Fibroblast of the conjunctiva (primary cell): ENCODE results near the gene CES5A.
"Not testable (repeated sequence)": the region's sequence is repeated elsewhere in the genome, so short reads cannot be mapped to it uniquely, and the experiment has no call there.

Experiments
- DNase-seq: peaks from one replicate; pipeline ENCODE4 v3.0.0-alpha.2; 2010; ENCODE audit warnings: low read depth

Gene CES5A

DNA sequence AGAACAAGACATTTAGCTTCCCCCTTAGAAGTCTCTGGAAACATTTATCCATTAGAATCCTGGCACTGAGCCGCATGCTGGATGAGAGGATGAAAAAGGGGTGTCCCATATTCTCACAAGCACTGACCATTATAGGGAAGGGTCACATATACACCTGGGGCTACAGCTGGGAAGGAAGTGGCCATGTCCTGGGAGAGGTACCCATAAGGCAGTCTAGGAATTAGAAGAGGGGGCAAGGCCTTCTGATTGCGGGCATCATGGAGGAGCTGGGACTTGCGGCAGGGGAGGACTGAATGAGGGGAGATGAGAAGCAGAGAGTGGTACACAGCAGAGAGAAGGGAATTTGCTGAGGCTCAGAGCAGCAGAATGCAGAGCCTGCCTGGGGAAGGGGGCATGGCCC, 45.9 kb downstream of the CES5A start:
- not testable (repeated sequence) for DNase-seq

DNA sequence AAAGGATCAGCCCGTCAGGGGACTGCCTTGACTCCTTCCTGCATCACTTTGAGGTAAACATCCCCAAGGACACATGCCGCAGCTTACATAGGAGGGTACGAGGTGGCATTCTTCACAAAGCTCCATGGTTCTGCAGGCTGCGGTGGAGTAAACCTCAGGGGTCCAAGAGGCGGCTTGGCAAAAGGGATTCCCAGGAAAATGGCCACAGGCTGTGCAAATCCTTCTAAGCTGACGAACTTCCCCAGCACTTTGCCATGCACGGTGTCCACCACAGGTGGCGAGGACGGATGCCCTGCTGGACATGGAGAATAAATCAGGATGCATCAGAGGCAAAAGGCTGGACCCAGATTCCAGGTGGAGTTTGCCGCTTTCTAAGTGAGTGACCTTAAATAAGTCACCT, 46.5 kb downstream of the CES5A start:
- DNase-seq, result no peak

DNA sequence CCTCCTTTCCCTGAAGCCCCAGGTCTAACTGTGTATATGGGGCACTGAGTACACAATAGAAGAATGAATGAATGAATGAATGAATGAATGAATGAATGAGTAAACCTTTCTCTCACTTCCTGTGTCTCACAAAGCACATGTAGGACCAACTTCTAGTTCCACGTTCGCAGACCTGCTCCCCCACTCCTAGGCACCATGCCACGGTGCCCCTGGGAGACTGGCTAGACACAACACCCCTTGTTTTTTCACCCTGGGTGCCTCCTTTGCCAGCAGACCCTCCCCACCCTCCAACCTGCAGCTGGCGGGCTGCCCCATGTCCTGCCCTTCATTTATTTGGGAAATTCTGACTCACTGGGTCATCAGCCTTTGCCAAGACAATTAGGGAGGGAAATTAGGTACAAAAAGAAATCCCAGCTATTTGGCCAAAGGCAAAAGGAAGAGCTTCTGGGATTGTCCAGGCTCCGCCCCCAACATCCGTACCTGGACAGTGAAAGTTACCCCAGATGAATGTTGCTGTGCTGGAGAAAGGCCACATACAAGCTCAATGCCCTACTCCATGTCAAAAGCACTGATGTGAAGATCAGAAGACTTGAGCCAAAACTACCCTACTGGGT, 50.0 kb downstream of the CES5A start:
- DNase-seq, result no peak

DNA sequence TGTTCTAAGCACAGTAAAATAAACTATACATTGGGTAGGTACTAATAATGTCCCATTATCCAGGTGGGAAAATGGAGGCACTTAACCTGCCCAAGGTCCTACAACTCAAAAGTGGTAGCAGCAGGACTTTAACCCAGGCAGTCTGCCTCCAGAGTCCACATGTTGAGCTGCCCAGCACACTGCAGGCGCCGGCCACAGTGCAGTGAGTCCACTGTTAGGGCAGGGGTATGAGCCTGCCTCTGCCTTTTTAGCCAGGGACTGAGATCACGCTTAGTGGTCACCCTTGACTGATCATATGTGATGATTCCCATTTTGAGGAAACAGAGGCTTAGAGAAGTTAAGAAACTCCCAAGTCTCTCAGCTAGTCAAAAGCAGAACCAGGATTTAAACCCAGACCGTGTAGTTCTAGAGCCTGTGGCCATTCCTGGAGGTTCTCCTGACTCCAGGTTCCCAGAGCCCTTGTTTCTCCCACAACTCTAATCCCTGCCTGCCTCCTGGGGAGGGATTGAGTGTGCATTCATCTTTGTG, 50.6 kb downstream of the CES5A start:
- DNase-seq, result no peak

DNA sequence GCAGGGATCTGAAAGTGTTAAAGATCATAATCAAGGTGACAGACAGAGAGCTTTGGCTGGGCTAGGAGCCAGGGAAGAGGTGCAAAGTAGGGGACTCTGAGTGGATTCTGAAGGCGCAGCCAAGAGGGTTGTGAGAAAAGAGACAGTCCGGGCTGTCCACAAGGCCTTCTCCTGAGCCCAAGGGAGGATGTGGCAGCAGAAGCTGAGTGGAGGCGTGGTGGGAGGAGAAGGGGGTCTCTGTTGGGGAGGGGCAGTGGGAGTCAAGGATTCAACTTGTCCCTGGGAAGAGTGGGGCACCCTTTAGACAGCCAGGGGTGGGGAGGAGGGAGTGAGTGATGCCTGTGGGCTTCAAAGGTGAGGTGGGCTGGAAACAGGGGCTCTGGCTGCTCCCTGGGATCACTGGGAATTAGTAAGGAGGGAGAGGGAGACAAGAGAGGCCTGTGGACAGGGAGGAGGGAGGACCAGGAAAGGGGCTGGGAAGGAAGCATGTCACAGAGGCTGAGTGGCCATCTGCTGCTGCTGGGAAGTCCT, 52.8 kb downstream of the CES5A start:
- no peak for DNase-seq

DNA sequence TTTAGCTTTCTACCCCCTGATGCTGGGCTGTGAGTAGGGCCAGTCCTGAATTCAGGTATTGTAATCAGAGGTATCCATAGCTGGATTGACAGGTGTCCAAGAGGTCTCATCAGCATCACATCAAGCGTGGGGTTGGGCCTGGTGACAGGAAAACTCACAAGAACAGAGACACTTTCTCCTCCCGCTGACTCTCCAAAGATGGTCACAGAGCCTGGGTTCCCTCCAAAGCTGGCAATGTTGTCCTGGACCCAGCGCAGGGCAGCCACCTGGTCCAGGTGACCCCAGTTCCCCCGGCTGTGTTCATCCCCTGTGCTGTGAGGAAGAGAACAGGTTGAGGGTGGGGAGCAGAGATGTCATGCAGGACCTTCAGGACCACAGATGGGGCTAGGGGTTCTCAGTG, 54.0 kb downstream of the CES5A start:
- no peak for DNase-seq

DNA sequence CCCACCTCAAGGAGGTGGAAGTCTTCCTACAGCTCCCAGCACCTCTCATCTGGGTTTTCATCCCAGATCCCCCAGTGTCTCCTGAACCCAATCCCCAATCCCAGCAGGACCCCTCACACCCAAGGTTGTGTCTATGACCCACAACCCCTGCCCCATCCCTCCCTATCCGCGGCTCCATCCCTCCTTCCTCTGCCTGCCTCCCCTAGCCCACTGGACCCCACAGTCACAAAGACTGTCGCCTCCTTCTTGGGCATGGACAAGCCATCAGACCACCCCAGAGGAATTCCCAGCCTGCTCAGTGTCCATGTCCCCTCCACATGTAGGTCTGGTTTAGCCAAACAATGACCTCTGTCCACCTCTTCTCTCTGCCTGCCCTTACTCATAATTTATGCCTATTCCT, 54.6 kb downstream of the CES5A start:
- DNase-seq, result no peak

DNA sequence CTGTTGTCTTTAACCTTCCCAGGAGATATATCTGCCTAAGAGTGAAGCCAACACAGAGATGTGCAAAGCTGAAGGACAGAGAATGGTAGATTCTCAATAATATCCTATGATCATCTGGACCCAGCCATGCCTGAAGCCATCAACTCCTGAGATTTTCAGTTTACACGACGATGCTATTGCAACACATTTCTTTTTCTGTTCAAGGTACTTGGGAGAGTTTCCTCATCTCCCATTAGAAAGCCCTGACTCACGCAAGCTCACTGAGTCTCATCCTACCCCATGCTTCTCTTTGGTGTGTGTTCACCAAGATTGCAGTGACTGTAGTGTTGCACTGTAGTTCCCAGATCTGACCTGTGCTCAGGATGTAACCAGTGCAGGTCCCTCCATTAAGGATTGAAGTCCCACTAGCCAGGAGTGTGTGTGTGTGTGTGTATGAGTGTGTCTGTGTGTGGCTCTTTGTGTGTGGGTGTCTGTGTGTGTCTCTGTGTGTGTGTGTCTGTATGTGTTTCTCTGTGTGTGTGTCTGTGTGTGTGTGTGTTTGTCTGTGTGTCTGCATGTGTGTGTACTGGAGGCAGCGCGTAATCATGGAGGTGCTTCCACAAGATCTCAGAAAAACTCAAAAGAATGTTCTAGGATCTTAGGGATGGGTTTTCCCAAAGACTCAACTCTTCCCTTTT, 57.8 kb downstream of the CES5A start:
- DNase-seq, result no peak

DNA sequence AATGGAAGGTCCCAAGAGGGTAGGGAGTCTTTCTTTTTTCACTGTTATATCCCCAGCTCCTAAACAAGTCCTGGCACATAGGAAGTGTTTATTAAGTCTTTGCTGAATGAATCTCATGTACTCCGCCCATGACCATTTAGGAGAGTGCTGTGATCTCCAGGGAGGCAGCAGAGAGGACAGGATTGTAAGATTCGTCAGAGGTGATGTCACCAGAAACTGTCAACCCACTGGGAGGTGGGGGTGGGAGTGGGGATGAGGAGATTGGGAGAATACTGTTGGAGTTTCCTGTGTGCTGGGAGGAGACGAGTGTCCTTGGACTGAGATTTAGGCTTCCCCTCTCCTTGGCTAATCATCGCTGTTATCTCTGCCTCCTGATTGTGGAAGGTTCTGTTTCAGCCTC, 59.0 kb downstream of the CES5A start:
- not testable (repeated sequence) for DNase-seq

DNA sequence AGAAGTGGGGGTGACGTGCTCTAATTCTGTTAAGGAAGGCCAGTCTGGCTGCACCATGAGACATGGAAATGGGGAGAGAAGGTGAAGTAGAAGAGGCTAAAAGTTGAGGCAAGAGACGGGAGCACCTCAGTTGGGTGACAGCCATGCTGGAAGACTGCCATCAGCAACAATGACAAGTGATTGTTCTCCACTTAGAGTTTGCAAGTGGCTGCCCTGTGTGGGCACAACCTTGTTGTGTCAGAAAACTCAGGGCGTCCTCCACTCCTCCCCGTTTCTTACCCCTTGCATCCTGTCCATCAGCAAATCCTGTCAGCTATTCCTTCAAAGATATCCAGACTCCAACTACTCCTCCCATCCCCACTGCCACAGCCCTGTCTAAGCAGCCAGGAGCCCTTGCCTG, 59.9 kb downstream of the CES5A start:
- no peak for DNase-seq

DNA sequence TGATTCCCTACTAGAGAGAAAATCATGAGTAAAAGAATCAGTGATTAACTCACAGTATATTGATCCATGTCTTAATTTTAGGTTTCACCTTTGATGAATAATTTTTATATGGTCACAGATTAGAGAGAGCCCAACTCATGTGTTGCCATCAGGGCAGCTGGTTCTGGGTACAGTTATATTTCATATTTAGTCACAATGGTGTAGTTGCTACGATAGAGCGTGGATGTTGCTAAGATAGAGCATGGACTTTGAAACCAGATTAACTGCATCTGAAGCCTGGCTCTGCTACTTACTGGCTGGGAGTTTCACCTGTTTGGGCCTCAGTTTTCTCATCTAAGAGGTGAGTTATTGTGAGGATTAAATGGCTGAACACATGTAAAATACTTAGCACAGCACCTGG, 61.0 kb downstream of the CES5A start:
- not testable (repeated sequence) for DNase-seq

DNA sequence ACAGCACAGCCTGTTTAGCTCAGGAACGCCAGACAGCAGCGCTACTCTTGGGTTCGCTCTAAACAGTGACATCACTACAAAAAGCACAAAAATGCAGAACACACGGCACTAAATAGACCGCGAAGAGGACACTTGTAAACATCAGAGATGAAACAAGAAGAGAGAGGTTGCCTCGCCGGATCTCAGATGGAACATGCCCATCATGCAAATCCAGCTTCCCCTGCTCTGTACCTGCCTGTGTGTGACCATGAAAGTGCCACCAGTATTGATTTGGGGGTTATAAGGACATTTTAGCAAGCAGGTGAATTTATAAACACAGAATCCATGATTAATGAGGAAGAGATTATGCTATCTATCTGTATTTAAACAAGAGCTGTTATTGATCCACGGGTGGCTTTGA, 61.4 kb downstream of the CES5A start:
- DNase-seq, result not testable (repeated sequence)

DNA sequence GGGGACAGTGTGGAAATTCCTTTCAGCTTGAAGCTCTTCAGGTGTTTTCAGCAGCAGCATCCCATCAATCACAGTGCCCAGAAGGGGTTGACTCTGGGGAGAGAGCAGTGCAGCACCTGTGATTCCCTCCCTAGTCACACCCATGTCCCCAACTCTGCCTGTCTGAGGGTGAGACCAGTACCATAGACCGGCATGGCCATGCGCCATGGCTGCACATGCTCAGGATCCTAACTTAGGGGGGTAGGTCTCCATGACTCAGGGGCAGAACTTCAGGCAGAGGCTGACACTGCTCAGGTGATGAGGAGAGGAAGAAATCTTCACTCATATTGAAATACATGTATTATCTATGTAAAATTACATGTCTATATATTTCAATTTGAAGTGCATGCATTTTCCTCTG, 62.2 kb downstream of the CES5A start:
- no peak for DNase-seq

DNA sequence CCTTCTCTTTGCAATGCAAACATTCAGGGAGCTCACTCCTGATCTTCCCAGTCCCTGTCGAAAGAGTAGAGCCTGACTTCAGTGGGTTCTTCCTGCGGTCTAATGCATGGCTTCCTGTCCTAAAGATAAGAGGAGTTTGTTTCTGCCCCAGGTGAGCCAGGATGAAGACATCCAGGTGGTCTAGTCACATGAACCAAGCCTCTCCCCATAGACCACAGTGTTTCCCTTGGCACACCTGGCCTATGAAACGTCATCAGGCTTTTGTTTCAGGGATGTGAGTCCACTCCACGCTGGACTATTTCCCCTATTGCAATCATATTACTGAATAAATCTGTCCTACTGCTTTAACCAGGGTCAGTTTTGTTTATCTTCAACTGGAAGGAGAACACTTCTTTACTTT, 63.4 kb downstream of the CES5A start:
- DNase-seq, result no peak

DNA sequence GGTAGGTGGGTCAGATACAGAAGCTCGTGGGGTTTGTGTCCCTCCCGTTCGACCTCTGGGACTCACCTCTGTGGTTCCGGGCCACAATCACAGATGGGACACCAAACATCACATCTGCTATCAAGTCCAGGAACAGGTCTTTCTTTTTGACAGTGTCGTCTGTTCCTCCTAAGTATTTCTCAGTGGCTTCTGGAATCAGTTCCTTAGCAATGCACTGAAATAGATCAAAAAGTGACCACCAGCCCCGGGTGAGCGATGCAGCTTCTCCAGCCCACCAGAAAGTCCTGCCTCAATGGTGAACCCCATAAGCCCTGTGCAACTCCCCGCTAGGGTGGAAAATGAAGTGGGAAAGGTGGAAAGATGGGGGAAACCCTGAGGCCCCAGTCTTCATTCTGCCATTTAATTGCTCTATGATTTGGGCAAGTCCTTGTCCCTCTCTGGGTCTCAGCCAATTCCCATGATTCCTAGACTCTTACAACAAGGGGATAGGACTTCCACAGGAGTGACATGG, 64.7 kb downstream of the CES5A start:
- no peak for DNase-seq

DNA sequence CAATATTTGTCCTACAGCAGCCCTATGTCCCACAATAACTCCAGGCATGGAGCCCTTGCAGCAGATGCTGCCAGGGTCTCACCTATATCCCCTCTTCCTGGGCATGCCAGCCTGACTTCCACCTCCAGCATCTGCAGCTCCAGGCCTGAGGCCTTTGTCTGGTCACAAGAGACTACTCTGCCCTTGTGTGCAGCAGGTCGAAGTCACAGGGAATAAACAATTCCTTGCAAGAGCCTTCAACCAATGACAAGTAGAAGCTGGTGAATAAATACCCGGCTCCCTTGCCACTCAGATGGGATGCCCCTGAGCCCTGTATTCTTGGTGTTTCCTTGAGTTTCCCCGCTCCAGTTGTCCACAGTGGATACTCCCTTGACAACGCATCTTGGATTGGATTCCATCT, 65.3 kb downstream of the CES5A start:
- no peak for DNase-seq

DNA sequence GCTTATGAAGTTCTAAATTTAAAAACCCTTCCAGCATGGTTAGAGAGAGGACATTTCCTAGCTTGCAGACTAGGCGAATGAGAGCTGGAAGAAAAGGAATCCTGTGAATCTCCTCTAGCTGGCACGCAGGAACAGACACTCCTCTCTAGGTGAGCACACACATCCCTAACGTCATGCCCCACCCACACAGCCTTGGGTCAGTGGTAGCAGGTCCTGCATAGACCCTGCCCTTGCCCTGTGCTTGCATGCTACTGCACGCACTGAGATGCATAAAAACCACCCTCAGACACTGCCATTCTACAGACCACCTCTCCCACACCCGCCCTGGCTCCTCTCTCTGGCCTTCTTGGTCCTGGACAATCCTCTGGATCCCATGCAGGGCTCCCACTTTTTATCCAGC, 65.8 kb downstream of the CES5A start:
- DNase-seq, result no peak

DNA sequence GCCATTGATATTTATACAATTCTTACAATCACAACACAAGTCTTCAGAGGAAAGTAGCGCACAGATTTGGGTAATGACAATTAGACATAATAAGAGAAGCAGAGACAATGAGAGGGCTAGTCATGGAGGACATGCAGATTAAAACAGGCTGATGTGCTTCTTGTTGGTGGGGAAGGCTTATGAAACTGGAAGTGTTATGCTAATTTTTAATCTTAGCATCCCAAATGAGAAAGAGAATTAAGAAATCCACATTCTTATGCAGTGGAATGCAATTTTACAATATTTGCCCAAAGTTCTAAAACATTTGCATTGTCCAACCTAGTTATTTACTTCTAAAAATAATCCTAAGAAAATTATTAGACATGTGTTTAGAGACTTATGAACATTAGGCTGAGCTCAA, 66.9 kb downstream of the CES5A start:
- DNase-seq, result not testable (repeated sequence)

DNA sequence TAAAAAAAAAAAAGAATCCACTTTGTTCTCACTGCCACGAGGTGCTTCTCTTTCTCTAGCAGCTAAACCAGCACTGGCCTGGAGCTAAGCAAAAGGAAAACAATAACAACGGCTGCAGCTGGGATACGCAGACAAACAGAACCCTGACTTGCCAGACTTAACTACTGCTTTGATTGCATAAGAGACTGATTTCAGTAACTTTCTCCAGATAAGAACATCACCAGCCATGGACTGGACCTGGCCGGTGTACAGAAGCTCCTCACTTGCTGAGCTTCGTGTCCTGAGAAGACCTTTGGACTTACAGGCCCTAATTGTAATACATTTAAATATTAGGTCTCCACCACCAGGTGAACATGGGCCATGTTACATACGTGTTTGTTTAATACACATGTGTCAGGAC, 70.1 kb downstream of the CES5A start:
- DNase-seq, result not testable (repeated sequence)

DNA sequence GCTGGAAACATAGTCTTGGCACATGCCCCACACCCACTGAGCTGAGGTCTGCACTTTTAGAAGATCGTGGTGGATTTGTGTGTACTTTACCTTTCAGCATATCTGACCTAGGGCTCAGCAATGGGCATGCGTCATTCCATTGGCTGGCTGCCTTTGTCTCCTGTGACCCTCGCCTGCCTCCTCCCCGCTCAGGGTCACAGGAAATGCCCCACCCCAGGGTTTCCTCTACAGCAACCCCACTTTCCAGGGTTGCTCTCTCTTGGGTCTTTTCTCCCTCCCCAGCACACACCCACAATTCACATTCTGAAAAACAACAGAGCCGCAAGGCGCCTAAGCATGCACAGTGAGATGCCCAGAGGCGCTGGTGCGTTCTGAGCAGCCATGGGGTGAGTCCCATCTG, 71.5 kb downstream of the CES5A start:
- DNase-seq, result not testable (repeated sequence)
